Glomerular visceral epithelial cell (primary cell): ENCODE measurements around the gene SCO1.
"Not testable (repeated sequence)": the region's sequence is repeated elsewhere in the genome, so short reads cannot be mapped to it uniquely, and the experiment has no call there.

ENCODE experiments used
- DNase-seq: peaks from one replicate; pipeline ENCODE4 v3.0.0-alpha.2; 2016; ENCODE audit errors: extremely low spot score

SCO1 gene

DNA sequence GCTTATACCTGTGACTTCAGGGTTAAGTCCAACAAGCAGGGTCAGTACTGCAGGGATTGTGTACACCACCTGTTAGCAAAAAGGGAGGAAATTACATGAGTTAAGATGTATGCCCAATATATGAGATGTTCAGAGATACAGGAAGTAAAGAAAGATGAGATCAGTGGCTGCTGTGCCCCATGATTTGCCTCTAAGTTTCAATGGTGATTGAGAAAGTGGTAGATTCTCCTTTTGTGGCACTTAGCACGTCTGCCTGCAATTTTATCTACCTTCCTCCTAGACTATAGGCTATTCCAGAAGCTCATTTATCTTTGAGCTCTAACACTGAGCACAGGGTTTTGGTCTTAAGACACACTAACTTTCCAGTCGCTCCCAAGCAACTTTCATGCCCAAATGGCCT lies 28.9 kb upstream of the SCO1 start:
- DNase-seq = no peak

- DNase-seq = no peak
Measured at GRCh38 chr17:10725262-10725661, 27.9 kb upstream of the SCO1 start.

- no peak for DNase-seq
Measured at GRCh38 chr17:10724546-10725195, 27.3 kb upstream of the SCO1 start.

DNA sequence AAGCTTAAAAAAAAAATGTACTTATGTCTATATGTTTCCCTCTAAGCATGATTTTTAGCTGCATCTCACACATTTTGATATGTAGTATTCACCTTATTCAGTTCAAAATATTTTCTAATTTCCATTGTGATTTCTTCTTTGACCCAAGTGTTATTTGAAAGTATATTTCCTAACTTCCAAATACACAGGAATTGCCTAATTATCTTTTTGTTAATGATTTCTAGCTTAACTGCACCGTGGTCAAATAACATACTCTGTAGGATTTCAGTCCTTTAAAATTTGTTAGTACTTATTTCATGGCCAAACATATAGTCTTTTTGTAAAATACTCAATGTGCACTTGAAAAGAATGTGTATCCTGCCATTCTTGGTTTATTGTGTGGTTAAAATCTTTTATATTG lies 21.2 kb upstream of the SCO1 start:
- DNase-seq = no peak

- DNase-seq = no peak
Measured at GRCh38 chr17:10716218-10716617, 18.9 kb upstream of the SCO1 start.

- DNase-seq = no peak
Measured at GRCh38 chr17:10713318-10713717, 16.0 kb upstream of the SCO1 start.

DNA sequence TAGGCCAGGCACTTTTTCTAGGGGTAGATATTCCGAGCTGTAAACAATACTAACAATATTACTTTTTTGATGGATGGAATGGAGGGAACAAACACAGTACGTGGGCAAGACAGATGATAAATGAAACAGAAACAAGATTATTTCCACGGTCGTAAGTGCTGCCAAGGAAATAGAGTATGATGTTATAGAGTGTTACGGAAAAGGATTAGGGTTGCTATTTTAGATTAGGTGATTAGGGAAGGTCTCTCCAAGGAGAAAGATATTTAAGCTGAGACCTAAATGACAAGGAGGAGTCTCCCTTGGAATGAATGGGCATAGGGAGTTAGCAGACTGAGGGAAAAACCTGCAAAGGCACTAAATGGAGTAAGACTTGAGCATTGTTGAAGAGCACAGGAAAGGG lies 8.4 kb upstream of the SCO1 start:
- DNase-seq = no peak

- peak; percentile 6 for DNase-seq
Measured at GRCh38 chr17:10702574-10702973, 5.2 kb upstream of the SCO1 start.

GRCh38 chr17:10699856-10700255 lies 2.5 kb upstream of the SCO1 start:
- no peak for DNase-seq

DNA sequence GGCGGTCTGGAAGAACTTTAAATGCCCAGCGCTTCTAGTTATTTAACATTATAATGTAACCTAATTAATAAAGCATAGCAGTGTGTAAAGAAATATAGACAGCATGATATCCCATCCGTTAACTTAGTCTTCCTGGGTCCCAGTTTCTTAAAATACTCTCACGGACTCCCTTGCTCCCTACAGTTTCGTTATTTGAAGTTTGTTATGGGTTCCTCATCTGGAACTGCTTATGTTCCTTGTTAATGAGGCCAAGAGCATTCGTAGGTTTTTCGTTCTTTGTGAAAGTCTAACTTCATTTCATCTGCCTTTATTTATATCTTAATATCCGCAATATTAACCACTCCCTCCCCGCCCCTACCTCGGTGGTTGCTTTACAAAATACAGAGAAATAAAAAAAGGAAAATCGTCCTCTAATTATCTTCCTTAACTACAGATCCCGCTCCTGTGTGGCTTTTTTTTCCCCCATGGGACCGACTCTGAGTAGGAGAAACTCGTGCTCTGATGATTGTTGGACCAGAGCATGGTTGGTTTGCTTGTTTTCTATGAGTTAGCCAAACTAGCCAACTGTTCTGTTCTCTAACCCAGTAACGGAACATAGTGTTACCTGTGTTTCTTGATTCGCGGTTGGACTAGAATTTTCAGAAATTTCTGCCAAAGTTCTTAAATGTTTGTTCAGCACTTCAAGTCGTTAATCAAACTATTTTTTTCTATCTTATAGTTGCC lies 924 bp upstream of the SCO1 start:
- peak; percentile 5 for DNase-seq

GRCh38 chr17:10695875-10696407 lies 1.4 kb downstream of the SCO1 start:
- DNase-seq = not testable (repeated sequence)

- DNase-seq = no peak
Measured at GRCh38 chr17:10687499-10687898, 9.8 kb downstream of the SCO1 start.

- DNase-seq = no peak
Measured at GRCh38 chr17:10683853-10684252, 13.5 kb downstream of the SCO1 start.

- no peak for DNase-seq
Measured at GRCh38 chr17:10681866-10682446, 15.4 kb downstream of the SCO1 start.

DNA sequence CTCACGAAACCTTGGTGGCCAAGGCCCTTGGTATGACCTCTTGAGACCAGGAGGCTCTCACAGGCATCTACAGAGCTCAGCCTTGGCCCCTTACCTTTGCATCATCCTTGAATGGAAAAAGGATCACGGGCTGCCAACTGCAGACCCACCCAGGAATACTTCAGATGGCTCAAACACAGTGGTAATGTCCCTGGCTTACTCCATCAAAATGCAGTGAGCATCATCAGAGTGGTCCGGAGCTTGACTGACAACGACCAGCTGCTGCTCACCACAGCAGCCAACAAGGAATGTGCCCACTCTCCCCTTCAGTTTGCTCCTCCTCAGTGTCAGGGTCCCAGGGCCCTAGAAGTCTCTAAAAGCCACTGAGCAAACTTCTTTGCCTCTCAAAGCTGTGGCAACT lies 22.6 kb downstream of the SCO1 start:
- no peak for DNase-seq

- DNase-seq = no peak
Measured at GRCh38 chr17:10673312-10673711, 24.0 kb downstream of the SCO1 start.

GRCh38 chr17:10668775-10669174 lies 28.6 kb downstream of the SCO1 start:
- no peak for DNase-seq

GRCh38 chr17:10666906-10667305 lies 30.4 kb downstream of the SCO1 start:
- DNase-seq = no peak

DNA sequence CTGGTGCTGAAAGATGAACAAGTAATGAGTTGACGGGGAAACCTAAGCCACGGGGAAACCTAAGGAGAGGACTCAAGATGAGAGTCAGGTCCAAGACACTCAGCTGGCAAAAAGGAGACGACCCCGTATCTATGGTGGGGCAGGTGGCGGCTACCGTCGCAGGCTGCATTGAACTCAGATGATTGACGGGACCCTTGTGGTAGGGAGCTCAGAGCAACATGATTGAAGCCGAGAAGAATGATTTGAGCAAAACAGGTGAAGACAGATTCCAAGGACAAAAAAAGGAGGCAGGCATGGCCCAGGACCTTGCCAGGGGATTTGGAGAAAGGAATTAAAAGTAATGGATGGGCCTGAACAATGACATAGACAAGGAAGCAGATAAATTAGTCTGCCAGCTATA lies 32.8 kb downstream of the SCO1 start:
- DNase-seq = no peak

- no peak for DNase-seq
Measured at GRCh38 chr17:10663231-10663630, 34.1 kb downstream of the SCO1 start.

DNA sequence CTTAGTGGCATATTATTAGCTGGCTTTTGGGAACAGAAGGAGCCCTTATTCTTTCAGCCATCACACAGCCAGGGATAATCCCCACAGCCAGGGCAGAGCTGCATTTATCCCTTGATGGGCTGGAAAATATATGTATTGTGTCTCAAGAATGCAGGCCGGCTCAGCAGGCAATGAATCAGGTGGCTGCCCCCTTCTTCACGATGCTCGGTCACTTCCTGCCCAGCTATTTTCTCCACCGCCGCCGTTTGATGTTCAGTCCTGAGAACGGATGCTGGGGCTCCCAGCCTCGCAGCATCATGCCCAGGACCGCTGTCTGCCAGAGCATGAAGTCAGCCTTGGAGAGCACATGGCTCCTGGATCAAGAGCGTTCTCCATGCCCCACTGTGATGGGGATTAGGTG lies 35.9 kb downstream of the SCO1 start:
- DNase-seq = no peak

DNA sequence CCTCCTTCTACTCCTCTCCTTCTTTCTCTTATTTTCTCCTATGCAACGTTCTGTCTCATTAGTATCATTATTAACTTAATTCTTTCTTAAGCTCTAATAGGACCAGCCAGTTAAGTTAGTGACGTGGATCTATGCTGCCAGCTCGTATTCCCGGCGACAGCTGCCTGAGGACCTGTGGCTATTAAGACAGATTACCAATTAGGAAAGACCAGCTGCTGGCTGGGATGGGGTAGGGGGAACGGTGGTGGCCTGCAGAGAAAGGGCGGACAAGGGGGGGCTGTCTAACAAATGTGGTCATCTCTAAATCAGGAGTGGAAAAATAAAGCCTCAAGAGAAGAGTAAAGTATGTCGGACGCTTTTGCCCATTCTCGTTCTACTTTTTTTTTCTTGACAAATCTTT lies 39.5 kb downstream of the SCO1 start:
- DNase-seq = no peak

DNA sequence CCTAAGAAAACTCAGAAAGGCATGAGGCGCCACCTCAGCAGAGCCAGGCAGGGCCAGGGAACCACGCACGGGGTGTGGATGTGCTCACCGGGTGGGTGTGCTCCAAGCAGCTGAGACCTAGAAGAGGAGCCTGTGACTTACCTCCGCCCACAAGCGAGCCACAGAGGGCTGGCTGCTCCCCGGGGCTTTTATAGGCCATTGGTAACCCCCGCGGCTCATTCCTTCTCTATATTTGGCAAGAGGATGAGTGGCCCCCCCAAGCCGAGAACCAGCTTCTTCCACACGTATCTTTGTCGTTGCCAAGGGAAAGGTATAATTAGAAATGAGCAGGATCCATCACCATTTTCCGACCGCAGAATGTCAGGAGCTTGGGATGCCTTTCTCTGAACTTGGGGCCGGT lies 40.2 kb downstream of the SCO1 start, which contains the start of gene MYH3:
MYH3 (minus strand) TSS at position 162 of the 400 bp plus-strand sequence. CDS start 2,245 bp downstream, outside the sequence.
- no peak for DNase-seq
